Measurements from ENCODE around the gene RAPGEF4.

Gene RAPGEF4

GRCh38 chr2:172861656-172862476 lies 126.2 kb downstream of the RAPGEF4 start:
- no peak for DNase-seq (ENCODE audit: low spot score)

- no peak for DNase-seq (ENCODE audit: low spot score)
Observed at GRCh38 chr2:172863341-172863740, 127.7 kb downstream of the RAPGEF4 start.

GRCh38 chr2:172864182-172864581 lies 128.5 kb downstream of the RAPGEF4 start:
- DNase-seq (ENCODE audit: low spot score): peak; percentile 5

GRCh38 chr2:172865422-172865821 lies 129.8 kb downstream of the RAPGEF4 start:
- no peak for DNase-seq (ENCODE audit: low spot score)

- no peak for DNase-seq (ENCODE audit: low spot score)
Observed at GRCh38 chr2:172869861-172870260, 134.2 kb downstream of the RAPGEF4 start.

- no peak for DNase-seq (ENCODE audit: low spot score)
Observed at GRCh38 chr2:172870396-172870795, 134.8 kb downstream of the RAPGEF4 start.

- peak; percentile 19 for DNase-seq (ENCODE audit: low spot score)
Observed at GRCh38 chr2:172877826-172878225, 142.2 kb downstream of the RAPGEF4 start.

- no peak for DNase-seq (ENCODE audit: low spot score)
Observed at GRCh38 chr2:172878260-172878659, 142.6 kb downstream of the RAPGEF4 start.

- DNase-seq (ENCODE audit: low spot score): no peak
Observed at GRCh38 chr2:172884336-172884735, 148.7 kb downstream of the RAPGEF4 start.

GRCh38 chr2:172885996-172886395 lies 150.4 kb downstream of the RAPGEF4 start:
- DNase-seq (ENCODE audit: low spot score): no peak

- no peak for DNase-seq (ENCODE audit: low spot score)
Observed at GRCh38 chr2:172887280-172887679, 151.6 kb downstream of the RAPGEF4 start.

- DNase-seq (ENCODE audit: low spot score): no peak
Observed at GRCh38 chr2:172888714-172889669, 153.3 kb downstream of the RAPGEF4 start.

GRCh38 chr2:172889768-172890430 lies 154.3 kb downstream of the RAPGEF4 start:
- no peak for DNase-seq (ENCODE audit: low spot score)

GRCh38 chr2:172893111-172893510 lies 157.5 kb downstream of the RAPGEF4 start:
- DNase-seq (ENCODE audit: low spot score): no peak

GRCh38 chr2:172893671-172894070 lies 158.0 kb downstream of the RAPGEF4 start:
- DNase-seq (ENCODE audit: low spot score): no peak

- no peak for DNase-seq (ENCODE audit: low spot score)
Observed at GRCh38 chr2:172894689-172895387, 159.2 kb downstream of the RAPGEF4 start.

- no peak for DNase-seq (ENCODE audit: low spot score)
Observed at GRCh38 chr2:172896661-172897081, 161.0 kb downstream of the RAPGEF4 start.

- no peak for DNase-seq (ENCODE audit: low spot score)
Observed at GRCh38 chr2:172900871-172901270, 165.2 kb downstream of the RAPGEF4 start.

- no peak for DNase-seq (ENCODE audit: low spot score)
Observed at GRCh38 chr2:172901913-172902312, 166.3 kb downstream of the RAPGEF4 start.

GRCh38 chr2:172904236-172904635 lies 168.6 kb downstream of the RAPGEF4 start:
- DNase-seq (ENCODE audit: low spot score): no peak

GRCh38 chr2:172905937-172906811 lies 170.5 kb downstream of the RAPGEF4 start:
- no peak for DNase-seq (ENCODE audit: low spot score)

All from hepatic stellate cell (primary cell).